GM23248 (cell line): ENCODE results near the gene ETFA.

Experiments
- EZH2 ChIP-seq: fragments of 200-600 bp; sonication (generic); IDR thresholded peaks from 2 replicates; pipeline ENCODE4 v1.6.1; 2018; ENCODE audit warnings: antibody characterized with exemption, mild to moderate bottlenecking; ENCODE audit not compliant: insufficient read depth, poor library complexity, severe bottlenecking
- EZH2phosphoT487 ChIP-seq: fragments of 200-600 bp; sonication (generic); IDR thresholded peaks from 2 replicates; pipeline ENCODE4 v1.6.1; 2018; ENCODE audit warnings: antibody characterized with exemption, moderate library complexity, mild to moderate bottlenecking, low read depth; ENCODE audit not compliant: insufficient read depth

- no peak for TF ChIP-seq EZH2
- no peak for TF ChIP-seq EZH2phosphoT487
Observed at GRCh38 chr15:76293361-76293760, 17.9 kb downstream of the ETFA start.
